Nephron (organoid): ENCODE measurements around the gene IDUA.

Experiments used
- H3K27ac Mint-ChIP-seq, 3 experiments: 2 replicates each; pipeline ENCODE4 v1.8.0; 2020; ENCODE audit warnings: mixed read lengths in 3 of 3, mild to moderate bottlenecking in 2 of 3, moderate library complexity in 1 of 3
- H3K27me3 Mint-ChIP-seq: 2 replicates; pipeline ENCODE4 v1.8.0; 2021; ENCODE audit warnings: low read depth, mild to moderate bottlenecking, moderate library complexity, mixed read lengths
- H3K36me3 Mint-ChIP-seq: 2 replicates; pipeline ENCODE4 v1.8.0; 2020; ENCODE audit warnings: low read depth, mixed read lengths
- H3K4me1 Mint-ChIP-seq: 2 replicates; pipeline ENCODE4 v1.8.0; 2020; ENCODE audit warnings: mixed read lengths
- H3K4me3 Mint-ChIP-seq, 3 experiments: 2 replicates each; pipeline ENCODE4 v1.8.0; 2020; ENCODE audit warnings: mild to moderate bottlenecking in 3 of 3, mixed read lengths in 3 of 3, moderate library complexity in 2 of 3
- H3K9me3 Mint-ChIP-seq: 2 replicates; pipeline ENCODE4 v1.8.0; 2020; ENCODE audit warnings: mixed read lengths
- TF ChIP-seq, protein P1 (sequence below), 3 experiments: fragments of 200-600 bp; sonication (generic); IDR thresholded peaks; one replicate each; pipeline ENCODE4 v1.5.0; 2021; ENCODE audit warnings: antibody characterized with exemption in 3 of 3; ENCODE audit not compliant: unreplicated experiment in 3 of 3

IDUA gene

DNA sequence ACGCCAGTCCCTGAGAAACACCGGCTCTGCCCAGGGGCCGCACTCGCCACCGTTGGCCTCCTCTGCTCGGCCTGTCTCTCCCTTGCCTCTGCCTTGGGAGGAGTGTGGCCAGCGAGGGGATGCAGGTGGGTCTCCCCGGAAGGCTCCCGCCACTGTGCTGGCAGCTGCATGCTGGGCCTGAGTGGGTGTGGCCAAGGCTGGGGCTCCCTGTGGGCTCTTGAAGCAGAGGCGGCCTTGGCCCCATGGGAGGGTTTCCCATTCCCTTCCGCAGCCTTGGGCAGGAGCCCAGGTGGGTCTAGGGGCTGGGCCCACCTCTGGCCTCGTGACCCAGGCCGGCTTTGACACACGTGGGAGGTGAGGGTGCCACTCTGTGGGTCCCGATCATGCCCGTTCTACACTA is 43.7 kb downstream of the IDUA start:
- Mint-ChIP-seq H3K9me3 (no peaks in the 10 kb centered on the region), H3K27ac (no peak overlapping the region), H3K36me3 (peaks cover 4% of the 10 kb centered on the region), H3K4me1 (peaks cover 25% of the 10 kb centered on the region), H3K4me3 (no peak overlapping the region), H3K27me3 (no peaks in the 10 kb centered on the region)
- TF ChIP-seq, protein P1, sequence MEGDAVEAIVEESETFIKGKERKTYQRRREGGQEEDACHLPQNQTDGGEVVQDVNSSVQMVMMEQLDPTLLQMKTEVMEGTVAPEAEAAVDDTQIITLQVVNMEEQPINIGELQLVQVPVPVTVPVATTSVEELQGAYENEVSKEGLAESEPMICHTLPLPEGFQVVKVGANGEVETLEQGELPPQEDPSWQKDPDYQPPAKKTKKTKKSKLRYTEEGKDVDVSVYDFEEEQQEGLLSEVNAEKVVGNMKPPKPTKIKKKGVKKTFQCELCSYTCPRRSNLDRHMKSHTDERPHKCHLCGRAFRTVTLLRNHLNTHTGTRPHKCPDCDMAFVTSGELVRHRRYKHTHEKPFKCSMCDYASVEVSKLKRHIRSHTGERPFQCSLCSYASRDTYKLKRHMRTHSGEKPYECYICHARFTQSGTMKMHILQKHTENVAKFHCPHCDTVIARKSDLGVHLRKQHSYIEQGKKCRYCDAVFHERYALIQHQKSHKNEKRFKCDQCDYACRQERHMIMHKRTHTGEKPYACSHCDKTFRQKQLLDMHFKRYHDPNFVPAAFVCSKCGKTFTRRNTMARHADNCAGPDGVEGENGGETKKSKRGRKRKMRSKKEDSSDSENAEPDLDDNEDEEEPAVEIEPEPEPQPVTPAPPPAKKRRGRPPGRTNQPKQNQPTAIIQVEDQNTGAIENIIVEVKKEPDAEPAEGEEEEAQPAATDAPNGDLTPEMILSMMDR (IDR thresholded peaks at IDR 0.05; ENCODE audit: unreplicated experiment in 3 of 3) = no peak

DNA sequence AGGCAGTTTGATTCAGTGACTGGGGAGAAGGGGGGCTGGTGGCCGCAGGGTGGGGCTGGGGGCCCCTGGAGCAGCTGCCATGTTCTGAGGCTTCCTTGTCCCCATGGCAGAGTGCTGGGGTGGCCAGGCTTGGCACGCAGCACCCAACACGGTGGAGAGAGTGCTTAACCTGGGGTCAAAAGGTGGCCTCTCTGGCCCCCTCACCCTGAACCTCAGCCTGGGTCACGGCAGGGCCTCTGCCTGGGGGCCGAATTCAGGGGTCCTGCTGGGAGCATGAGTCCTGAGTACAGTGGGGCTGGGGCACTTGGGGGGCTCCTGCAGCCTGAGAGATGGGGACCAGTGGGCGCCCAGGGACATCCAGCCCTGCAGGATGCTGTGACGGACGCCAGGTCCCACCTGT is 44.5 kb downstream of the IDUA start:
- no peak overlapping the region for H3K27ac Mint-ChIP-seq
- no peaks in the 10 kb centered on the region for H3K36me3 Mint-ChIP-seq
- no peaks in the 10 kb centered on the region for H3K27me3 Mint-ChIP-seq
- H3K4me1 Mint-ChIP-seq = peaks cover 17% of the 10 kb centered on the region
- no peak overlapping the region for H3K4me3 Mint-ChIP-seq
- no peaks in the 10 kb centered on the region for H3K9me3 Mint-ChIP-seq
- TF ChIP-seq, protein P1 (IDR thresholded peaks at IDR 0.05; ENCODE audit: unreplicated experiment in 3 of 3) = no peak

DNA sequence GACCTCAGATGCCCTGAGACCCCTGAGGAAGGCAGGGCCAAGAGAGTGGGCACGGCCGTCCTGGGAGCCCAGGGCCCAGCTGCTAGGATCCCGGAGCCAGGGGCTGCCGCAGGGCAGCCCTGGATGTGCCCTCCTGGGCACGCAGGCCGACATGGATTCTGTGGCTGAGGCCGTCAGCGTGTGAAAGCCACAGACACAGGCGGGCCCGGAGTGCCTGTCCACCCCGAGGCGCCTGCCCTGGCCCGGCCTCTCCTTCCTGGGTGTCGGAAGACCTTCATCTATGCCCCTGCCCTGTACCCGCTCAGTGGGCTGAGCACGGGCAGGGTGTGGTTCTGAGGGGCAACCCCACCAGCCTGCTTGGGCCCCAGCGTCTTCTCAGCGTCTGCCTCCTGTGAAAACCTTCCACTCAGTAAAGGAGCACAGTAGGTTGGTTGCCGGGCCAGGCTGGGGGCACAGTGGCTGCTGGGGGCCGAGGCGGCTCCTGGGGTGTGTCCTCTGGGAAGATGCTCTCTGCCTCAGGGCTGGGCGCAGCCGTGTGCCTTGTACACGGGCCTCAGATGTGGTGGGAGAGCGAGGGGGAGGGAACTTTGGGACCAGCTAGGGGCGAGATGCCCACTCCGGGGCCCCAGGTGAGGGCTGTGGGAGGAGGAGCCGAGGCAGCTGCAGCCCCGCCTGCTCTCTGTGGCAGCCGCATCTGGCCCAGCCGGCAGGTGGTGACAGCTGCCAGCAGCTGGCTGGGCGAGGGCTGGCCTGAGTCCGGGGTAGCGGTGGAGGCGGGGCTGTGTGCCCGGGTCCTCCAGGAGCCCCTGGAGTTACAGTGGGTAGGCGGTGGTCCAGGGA is 45.3 kb downstream of the IDUA start:
- Mint-ChIP-seq H3K4me3 (no peak overlapping the region), H3K27ac (no peak overlapping the region), H3K4me1 (peaks cover 12% of the 10 kb centered on the region), H3K36me3 (no peaks in the 10 kb centered on the region), H3K9me3 (no peaks in the 10 kb centered on the region), H3K27me3 (no peaks in the 10 kb centered on the region)
- TF ChIP-seq, protein P1 (IDR thresholded peaks at IDR 0.05; ENCODE audit: unreplicated experiment in 3 of 3) = no peak

DNA sequence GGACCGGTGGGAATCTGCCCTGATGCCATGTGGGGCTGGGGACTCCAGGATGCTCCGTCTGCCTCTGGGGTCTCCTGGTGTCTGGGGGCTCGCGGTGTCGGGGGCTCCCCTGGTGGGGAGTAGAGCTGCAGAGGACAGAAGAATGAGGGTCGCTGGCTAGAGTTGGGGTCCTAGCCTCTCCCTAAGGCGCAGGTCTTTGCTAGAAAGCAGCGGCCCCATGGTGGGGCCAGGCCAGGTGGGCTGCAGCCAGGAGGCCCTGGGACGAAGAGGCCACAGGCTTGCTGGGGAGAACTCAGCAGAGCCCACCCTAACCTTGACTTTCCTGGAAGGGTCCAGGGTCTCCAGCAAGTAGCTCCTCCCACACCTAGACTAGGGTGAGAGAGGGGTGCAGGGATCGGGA is 46.0 kb downstream of the IDUA start:
- no peaks in the 10 kb centered on the region for H3K9me3 Mint-ChIP-seq
- no peak overlapping the region for H3K4me3 Mint-ChIP-seq
- peaks cover 7% of the 10 kb centered on the region for H3K4me1 Mint-ChIP-seq
- H3K36me3 Mint-ChIP-seq = no peaks in the 10 kb centered on the region
- no peaks in the 10 kb centered on the region for H3K27me3 Mint-ChIP-seq
- TF ChIP-seq, protein P1 (IDR thresholded peaks at IDR 0.05; ENCODE audit: unreplicated experiment in 3 of 3) = no peak
- H3K27ac Mint-ChIP-seq = no peak overlapping the region

DNA sequence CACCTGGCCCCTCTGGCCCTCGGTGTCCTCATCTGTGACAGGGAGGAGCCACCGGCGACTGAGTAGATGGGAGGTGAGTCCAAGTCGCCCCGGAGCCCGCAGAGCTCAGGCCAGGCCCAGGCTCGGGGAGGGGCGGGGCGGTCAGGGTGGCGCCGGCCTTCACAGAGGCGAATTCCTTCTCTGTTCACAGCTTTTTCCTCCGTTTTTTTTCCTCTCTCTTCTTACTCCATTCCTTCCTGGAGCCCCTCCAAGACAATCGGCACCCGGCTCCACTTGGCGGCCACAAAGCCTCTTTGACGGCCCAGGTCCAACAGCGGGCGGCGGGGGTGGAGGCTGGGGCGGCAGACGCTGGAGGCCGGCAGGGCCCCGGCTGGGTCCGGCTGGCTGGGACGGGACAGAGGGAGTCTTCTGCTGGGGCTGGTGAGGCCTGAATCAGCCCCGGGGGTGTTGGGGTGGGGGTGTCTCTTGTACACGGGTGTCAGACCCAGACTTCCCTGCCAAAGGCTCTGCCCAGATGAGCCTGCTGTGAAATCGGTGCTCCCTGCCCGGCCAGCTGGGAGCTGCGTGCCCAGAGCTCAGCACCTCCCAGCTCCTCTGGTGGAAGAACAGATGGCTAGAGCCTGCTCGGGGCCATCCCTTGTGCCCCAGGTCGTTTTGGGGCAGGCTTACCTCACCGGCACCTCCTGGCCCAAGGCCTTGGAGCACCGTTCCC is 47.2 kb downstream of the IDUA start:
- H3K4me1 Mint-ChIP-seq = peaks cover 14% of the 10 kb centered on the region
- H3K4me3 Mint-ChIP-seq = no peak overlapping the region
- H3K36me3 Mint-ChIP-seq = no peaks in the 10 kb centered on the region
- peak overlapping the region in 2 of 3 experiments; percentile 38 to 66 for H3K27ac Mint-ChIP-seq
- no peaks in the 10 kb centered on the region for H3K27me3 Mint-ChIP-seq
- TF ChIP-seq, protein P1 (IDR thresholded peaks at IDR 0.05; ENCODE audit: unreplicated experiment in 3 of 3) = no peak
- H3K9me3 Mint-ChIP-seq = no peaks in the 10 kb centered on the region
